H7 (cell line): ENCODE data around the gene GRM2. TPM values are rescaled to one million over a fixed set of nuclear protein-coding genes. Genes with fewer than 3 reads are reported as not detected.
"Not testable (repeated sequence)": the region's sequence is repeated elsewhere in the genome, so short reads cannot be mapped to it uniquely, and the experiment has no call there.

Experiments
- DNase-seq: peaks from one replicate; pipeline ENCODE4 v3.0.0; 2012
- H3K27me3 ChIP-seq: 2 replicates; pipeline ENCODE4 v1.6.0; 2011; ENCODE audit warnings: mild to moderate bottlenecking, low read length; ENCODE audit not compliant: control insufficient read depth, insufficient read depth
- H3K36me3 ChIP-seq: replicated peaks from 2 replicates; pipeline ENCODE4 v1.5.1; 2011; ENCODE audit warnings: low read length; ENCODE audit not compliant: control insufficient read depth, insufficient read depth
- H3K4me3 ChIP-seq: 2 replicates; pipeline ENCODE4 v1.5.1; 2011; ENCODE audit warnings: low read depth, mild to moderate bottlenecking, control low read depth, low read length, moderate library complexity; ENCODE audit not compliant: insufficient read depth
- total RNA-seq: library from RNA; depleted of rRNA; stranded (reverse); fragments of >200 nt; shearing (Covaris generic); gene quantifications from 2 replicates; pipeline ENCODE4 v1.2.3, GENCODE V29; 2014; rRNA removed

GRM2 gene
- total RNA-seq, 1 experiment from 2014 or later, result 3.8 TPM

GRCh38 chr3:51742978-51743377 is 36.1 kb downstream of the GRM2 start:
- not testable (repeated sequence) for H3K36me3 ChIP-seq, DNase-seq, H3K4me3 ChIP-seq, H3K27me3 ChIP-seq

GRCh38 chr3:51747840-51748239 is 41.0 kb downstream of the GRM2 start:
- no peaks in the 10 kb centered on the region for H3K36me3 ChIP-seq
- H3K27me3 ChIP-seq, result no peaks in the 10 kb centered on the region
- no peak for DNase-seq
- H3K4me3 ChIP-seq, result no peak overlapping the region

DNA sequence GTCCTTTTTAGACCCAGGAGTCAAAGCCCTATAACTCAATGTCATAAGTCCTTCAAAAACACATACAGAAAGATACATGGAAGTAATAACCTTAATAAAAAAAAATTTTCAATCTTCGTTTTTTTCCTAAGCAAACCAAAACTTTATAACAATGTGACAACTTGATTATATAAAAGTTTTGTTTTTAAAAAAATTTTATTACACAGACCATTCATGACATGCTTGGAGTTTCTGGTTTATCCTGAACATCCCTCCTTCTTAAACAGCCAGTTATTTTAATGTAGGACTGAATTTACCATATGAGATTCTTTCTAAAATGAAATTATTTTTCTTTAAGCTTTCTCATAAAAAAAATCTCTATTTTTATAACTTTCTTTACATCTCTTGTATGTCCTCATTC is 41.5 kb downstream of the GRM2 start:
- H3K27me3 ChIP-seq, result no peaks in the 10 kb centered on the region
- H3K4me3 ChIP-seq, result no peak overlapping the region
- no peaks in the 10 kb centered on the region for H3K36me3 ChIP-seq
- DNase-seq, result no peak

- H3K36me3 ChIP-seq, result no peaks in the 10 kb centered on the region
- no peak overlapping the region for H3K4me3 ChIP-seq
- DNase-seq, result no peak
- H3K27me3 ChIP-seq, result no peaks in the 10 kb centered on the region
Measured at GRCh38 chr3:51750878-51751277, 44.0 kb downstream of the GRM2 start.

- Histone ChIP-seq H3K27me3 (no peaks in the 10 kb centered on the region), H3K36me3 (no peaks in the 10 kb centered on the region), H3K4me3 (no peak overlapping the region)
- no peak for DNase-seq
Measured at GRCh38 chr3:51751287-51751686, 44.4 kb downstream of the GRM2 start.

- not testable (repeated sequence) for DNase-seq, H3K36me3 ChIP-seq, H3K27me3 ChIP-seq, H3K4me3 ChIP-seq
Measured at GRCh38 chr3:51753763-51754750, 47.2 kb downstream of the GRM2 start.

DNA sequence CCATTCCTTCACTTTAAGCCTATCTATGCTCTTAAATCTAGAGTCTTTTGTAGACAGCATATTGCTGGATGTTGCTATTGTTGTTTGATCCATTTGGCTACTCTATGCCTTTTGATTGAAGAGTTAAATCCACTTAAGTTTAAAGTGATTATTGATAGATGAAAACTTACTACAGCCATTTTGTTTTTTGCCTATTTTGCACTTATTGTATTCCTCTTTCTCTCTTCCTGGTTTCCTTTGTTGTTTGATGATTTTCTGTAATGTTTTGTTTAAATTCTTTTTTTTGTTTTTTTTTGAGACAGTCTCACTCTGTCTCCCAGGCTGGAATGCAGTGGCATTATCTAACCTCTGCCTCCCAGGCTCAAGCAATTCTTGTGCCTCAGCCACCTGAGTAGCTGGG is 52.3 kb downstream of the GRM2 start:
- no peak for DNase-seq
- Histone ChIP-seq H3K4me3 (no peak overlapping the region), H3K36me3 (no peaks in the 10 kb centered on the region), H3K27me3 (no peaks in the 10 kb centered on the region)

Other genes with a start within 250 kb of the GRM2 start
- gene DCAF1, start 207.1 kb upstream of the GRM2 start, total RNA-seq, result 12.5 and 14.7 TPM in 2 replicates
- gene RAD54L2, start 168.3 kb upstream of the GRM2 start, total RNA-seq, result 20.8 TPM in 2 replicates
- gene TEX264, start 35.8 kb upstream of the GRM2 start, total RNA-seq, result 17.6 and 18.9 TPM in 2 replicates
- gene IQCF6, start 72.2 kb downstream of the GRM2 start, total RNA-seq, result not detected in 2 replicates
- gene IQCF2, start 154.5 kb downstream of the GRM2 start, total RNA-seq, result not detected in 2 replicates
- not detected in 2 replicates for gene IQCF5, start 168.5 kb downstream of the GRM2 start, total RNA-seq
- gene IQCF1, start 196.3 kb downstream of the GRM2 start, total RNA-seq, result not detected in 2 replicates
- 62.0 and 80.6 TPM in 2 replicates for gene RRP9, start 234.8 kb downstream of the GRM2 start, total RNA-seq
- 3.2 and 5.5 TPM in 2 replicates for gene PARP3, start 235.3 kb downstream of the GRM2 start, total RNA-seq
- 0.14 TPM in 1 of 2 replicates, not detected in the other for gene GPR62, start 248.3 kb downstream of the GRM2 start, total RNA-seq